Parathyroid adenoma (tissue), 2 donors: Measurements from ENCODE around the gene USH1G.
A peak's percentile ranks its signal among the peaks of the same experiment; 100 is the strongest.
"Not testable (repeated sequence)": the region's sequence is repeated elsewhere in the genome, so short reads cannot be mapped to it uniquely, and the experiment has no call there.

Experiments
- H2AFZ ChIP-seq: fragments of 300-600 bp; sonication (generic); one replicate; pipeline ENCODE4 v1.7.0; 2017; ENCODE audit warnings: antibody characterized with exemption, mild to moderate bottlenecking
- H3K27ac ChIP-seq: fragments of 300-600 bp; sonication (generic); one replicate; pipeline ENCODE4 v1.7.0; 2017
- H3K27me3 ChIP-seq: fragments of 300-600 bp; sonication (generic); one replicate; pipeline ENCODE4 v1.7.0; 2017; ENCODE audit warnings: low read length; ENCODE audit not compliant: control insufficient read depth, insufficient read depth
- H3K36me3 ChIP-seq: fragments of 300-600 bp; sonication (generic); one replicate; pipeline ENCODE4 v1.7.0; 2017; ENCODE audit warnings: low read length; ENCODE audit not compliant: control insufficient read depth, insufficient read depth
- H3K4me1 ChIP-seq: fragments of 300-600 bp; sonication (generic); one replicate; pipeline ENCODE4 v1.7.0; 2017; ENCODE audit warnings: control low read depth
- H3K4me2 ChIP-seq: fragments of 300-600 bp; sonication (generic); one replicate; pipeline ENCODE4 v1.7.0; 2017; ENCODE audit warnings: low read length
- H3K4me3 ChIP-seq: fragments of 300-600 bp; sonication (generic); one replicate; pipeline ENCODE4 v1.7.0; 2017; ENCODE audit warnings: low read depth, low read length
- H3K79me2 ChIP-seq: fragments of 300-600 bp; sonication (generic); one replicate; pipeline ENCODE4 v1.7.0; 2017; ENCODE audit warnings: control low read depth
- H3K9ac ChIP-seq: fragments of 300-600 bp; sonication (generic); one replicate; pipeline ENCODE4 v1.7.0; 2017; ENCODE audit warnings: mild to moderate bottlenecking
- H3K9me3 ChIP-seq: fragments of 300-600 bp; sonication (generic); one replicate; pipeline ENCODE4 v1.7.0; 2017; ENCODE audit warnings: low read length; ENCODE audit not compliant: control insufficient read depth
- TF ChIP-seq, protein P1 (sequence below): fragments of 300-600 bp; sonication (generic); IDR thresholded peaks from one replicate; pipeline ENCODE4 v1.7.0; 2017; ENCODE audit warnings: antibody characterized with exemption, mild to moderate bottlenecking
- donor health status: primary hyperparathyroidism.

The USH1G gene

DNA sequence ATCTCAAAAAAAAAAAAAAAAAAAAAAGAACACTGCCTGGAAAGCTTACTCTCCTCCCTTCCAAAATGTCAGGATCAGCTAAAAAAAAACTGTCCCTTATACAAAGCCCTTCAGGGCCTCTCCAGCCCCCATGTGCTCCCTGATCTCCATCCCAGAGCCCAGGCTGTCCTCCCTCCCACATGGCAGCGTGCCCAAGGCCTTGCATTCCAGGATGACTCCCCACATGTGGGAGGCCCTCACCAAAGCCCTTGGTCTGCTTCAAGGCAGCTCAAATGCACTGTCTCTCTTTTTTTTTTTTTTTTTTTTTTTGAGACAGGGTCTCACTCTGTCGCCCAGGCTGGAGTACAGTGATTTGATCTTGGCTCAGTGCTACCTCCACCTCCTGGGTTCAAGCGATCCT, 52.5 kb downstream of the USH1G start:
- Histone ChIP-seq H3K4me1 (peaks cover 12% of the 10 kb centered on the region), H3K36me3 (no peaks in the 10 kb centered on the region), H3K27me3 (no peaks in the 10 kb centered on the region), H3K79me2 (no peaks in the 10 kb centered on the region), H3K4me2 (no peak overlapping the region), H3K27ac (no peak overlapping the region), H3K4me3 (no peak overlapping the region), H3K9me3 (no peaks in the 10 kb centered on the region), H3K9ac (no peak overlapping the region), H2AFZ (no peak overlapping the region)
- TF ChIP-seq, protein P1, sequence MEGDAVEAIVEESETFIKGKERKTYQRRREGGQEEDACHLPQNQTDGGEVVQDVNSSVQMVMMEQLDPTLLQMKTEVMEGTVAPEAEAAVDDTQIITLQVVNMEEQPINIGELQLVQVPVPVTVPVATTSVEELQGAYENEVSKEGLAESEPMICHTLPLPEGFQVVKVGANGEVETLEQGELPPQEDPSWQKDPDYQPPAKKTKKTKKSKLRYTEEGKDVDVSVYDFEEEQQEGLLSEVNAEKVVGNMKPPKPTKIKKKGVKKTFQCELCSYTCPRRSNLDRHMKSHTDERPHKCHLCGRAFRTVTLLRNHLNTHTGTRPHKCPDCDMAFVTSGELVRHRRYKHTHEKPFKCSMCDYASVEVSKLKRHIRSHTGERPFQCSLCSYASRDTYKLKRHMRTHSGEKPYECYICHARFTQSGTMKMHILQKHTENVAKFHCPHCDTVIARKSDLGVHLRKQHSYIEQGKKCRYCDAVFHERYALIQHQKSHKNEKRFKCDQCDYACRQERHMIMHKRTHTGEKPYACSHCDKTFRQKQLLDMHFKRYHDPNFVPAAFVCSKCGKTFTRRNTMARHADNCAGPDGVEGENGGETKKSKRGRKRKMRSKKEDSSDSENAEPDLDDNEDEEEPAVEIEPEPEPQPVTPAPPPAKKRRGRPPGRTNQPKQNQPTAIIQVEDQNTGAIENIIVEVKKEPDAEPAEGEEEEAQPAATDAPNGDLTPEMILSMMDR, result no peak

DNA sequence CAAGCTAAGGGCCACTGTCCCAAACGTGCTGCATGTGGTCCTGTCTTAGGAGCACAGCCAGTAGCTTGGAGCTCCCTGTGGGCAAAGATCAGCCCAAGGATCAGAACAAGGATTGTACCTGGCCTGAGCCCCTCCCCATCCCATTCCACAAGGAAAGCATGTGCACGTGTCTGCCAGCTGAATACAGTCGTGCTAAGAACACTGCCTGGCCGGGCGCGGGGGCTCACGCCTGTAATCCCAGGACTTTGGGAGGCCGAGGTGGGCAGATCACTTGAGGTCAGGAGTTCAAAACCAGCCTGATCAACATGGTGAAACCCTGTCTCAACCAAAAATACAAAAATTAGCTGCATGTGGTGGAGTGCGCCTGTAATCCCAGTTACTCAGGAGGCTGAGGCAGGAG, 53.0 kb downstream of the USH1G start:
- not testable (repeated sequence) for H3K79me2 ChIP-seq, H3K27ac ChIP-seq, H3K4me2 ChIP-seq, H2AFZ ChIP-seq, H3K9me3 ChIP-seq, H3K4me3 ChIP-seq, H3K27me3 ChIP-seq, H3K36me3 ChIP-seq, H3K9ac ChIP-seq
- H3K4me1 ChIP-seq, result peaks cover 12% of the 10 kb centered on the region

DNA sequence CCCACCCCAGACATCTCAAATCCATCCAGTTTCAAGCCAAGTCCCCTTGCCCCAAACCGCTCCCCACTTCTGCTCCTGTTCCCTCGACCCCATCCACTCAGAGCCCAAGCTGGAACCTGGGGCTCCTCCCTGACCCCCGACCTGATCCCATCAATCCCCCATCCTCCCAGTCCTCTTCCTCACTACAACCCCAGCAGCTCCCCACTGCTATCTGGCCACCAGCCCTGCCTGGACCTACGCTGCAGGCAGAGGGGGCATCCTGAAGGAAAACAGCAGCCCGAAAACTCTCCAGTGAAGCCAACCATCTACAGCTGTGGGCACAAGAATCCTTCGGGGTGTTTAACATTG, 54.2 kb downstream of the USH1G start:
- Histone ChIP-seq H3K27me3 (no peaks in the 10 kb centered on the region), H3K79me2 (no peaks in the 10 kb centered on the region), H3K9me3 (no peaks in the 10 kb centered on the region), H3K4me3 (no peak overlapping the region), H2AFZ (no peak overlapping the region), H3K9ac (no peak overlapping the region), H3K36me3 (no peaks in the 10 kb centered on the region), H3K27ac (no peak overlapping the region), H3K4me1 (peaks cover 9% of the 10 kb centered on the region), H3K4me2 (no peak overlapping the region)
- TF ChIP-seq, protein P1, result no peak

DNA sequence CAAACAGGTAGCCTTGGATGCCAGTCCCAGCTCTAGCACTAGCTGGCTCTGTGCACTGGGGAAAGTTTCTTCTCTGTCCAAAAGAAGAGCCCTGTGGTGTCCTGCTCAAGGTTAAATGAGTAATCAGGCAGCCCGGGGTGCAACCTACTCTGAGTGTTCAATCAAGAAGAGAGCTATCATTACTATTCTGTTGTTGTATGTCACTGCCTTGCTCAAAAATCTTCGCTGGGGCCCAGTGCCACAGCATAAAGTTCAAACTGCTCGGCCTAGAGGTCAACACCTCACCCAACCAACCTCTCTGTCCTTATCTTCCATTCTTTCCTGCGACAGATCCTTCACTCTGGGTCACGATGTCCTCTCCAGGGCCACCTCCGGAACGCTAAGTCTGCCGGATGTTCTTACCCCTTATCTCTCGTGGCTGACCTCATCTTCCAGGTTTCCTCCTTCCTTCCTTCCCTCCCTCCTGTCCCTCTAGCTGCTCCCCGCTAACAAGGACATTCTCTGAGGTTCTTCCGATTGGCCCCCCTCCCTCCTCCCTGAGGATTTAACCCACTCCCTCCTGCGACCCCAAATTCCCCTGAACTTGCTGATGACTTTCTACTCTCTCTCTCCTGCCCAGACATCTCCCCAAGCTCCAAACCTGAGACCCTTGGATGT, 54.7 kb downstream of the USH1G start:
- H3K9me3 ChIP-seq, result no peaks in the 10 kb centered on the region
- no peaks in the 10 kb centered on the region for H3K27me3 ChIP-seq
- H3K79me2 ChIP-seq, result no peaks in the 10 kb centered on the region
- no peak overlapping the region for H3K4me3 ChIP-seq
- H3K36me3 ChIP-seq, result no peaks in the 10 kb centered on the region
- no peak overlapping the region for H3K9ac ChIP-seq
- H2AFZ ChIP-seq, result no peak overlapping the region
- H3K4me2 ChIP-seq, result peak overlapping the region; percentile 1
- H3K4me1 ChIP-seq, result peaks cover 8% of the 10 kb centered on the region
- TF ChIP-seq, protein P1, result no peak
- no peak overlapping the region for H3K27ac ChIP-seq

DNA sequence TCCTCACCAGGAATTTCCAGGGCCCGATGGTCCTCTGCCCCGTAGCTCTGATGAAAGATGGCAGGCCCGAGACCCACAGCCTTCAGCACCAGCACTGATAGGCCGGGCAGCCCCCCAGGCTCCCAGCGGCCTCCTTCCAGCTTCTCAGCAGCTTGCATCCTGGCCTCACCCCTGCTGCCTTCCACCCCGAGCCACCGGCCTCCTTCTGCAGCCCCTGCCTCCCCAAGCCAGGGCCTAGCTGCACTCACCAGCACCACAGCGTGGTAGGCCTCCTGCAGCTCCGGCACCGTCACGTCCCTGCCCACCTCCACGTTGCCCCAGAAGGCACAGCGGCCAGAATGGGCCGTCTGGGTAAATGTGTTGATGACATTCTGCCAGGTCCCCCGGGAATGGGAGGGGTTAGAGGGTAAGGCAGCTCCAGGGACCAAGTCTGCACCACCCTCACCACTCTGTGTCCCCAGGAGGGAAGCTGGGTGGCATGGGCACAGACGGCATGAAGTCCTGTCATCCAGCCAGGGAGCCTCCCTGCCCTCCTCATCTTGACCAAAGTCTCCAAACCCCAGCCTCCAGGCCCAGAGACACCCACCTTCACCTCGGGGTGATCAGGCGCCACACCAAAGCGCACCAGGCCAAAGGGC, 56.7 kb downstream of the USH1G start:
- TF ChIP-seq, protein P1, result no peak
- Histone ChIP-seq H3K4me3 (no peak overlapping the region), H3K9me3 (no peaks in the 10 kb centered on the region), H3K4me1 (no peaks in the 10 kb centered on the region), H3K79me2 (no peaks in the 10 kb centered on the region), H3K36me3 (no peaks in the 10 kb centered on the region), H3K4me2 (no peak overlapping the region), H3K27me3 (no peaks in the 10 kb centered on the region), H2AFZ (no peak overlapping the region), H3K27ac (no peak overlapping the region), H3K9ac (no peak overlapping the region)
